ENCODE data around the gene DNAI1. TPM values are rescaled to one million over a fixed set of nuclear protein-coding genes. Genes with fewer than 3 reads are reported as not detected.

The DNAI1 gene
- total RNA-seq, 1 experiment from 2014 or later, result not detected

- H3K9ac ChIP-seq (ENCODE audit: low read length), result no peak overlapping the region
- TF ChIP-seq EZH2phosphoT487 (IDR thresholded peaks at IDR 0.05; ENCODE audit: borderline replicate concordance, low read length), result no peak
- no peak for TF ChIP-seq CTCF (conservative IDR thresholded peaks at IDR 0.05; ENCODE audit: low read depth, low read length)
- no peak for TF ChIP-seq EZH2 (IDR thresholded peaks at IDR 0.05; ENCODE audit: low read length, unreplicated experiment)
- DNase-seq, result no peak
- no peaks in the 10 kb centered on the region for H3K79me2 ChIP-seq (ENCODE audit: low read length)
- BruUV-seq (replicated peaks), result no TSS peak
- H3K9me3 ChIP-seq (ENCODE audit: low read length), result no peaks in the 10 kb centered on the region
- no peak overlapping the region for H3K4me2 ChIP-seq (ENCODE audit: low read length)
- no peak overlapping the region for H2AFZ ChIP-seq (ENCODE audit: low read length)
- CTCF ChIA-PET, result no interaction called here
- intact Hi-C loops (cut with micrococcal nuclease), result no loop called here
- H3F3A ChIP-seq (ENCODE audit: low read length, unreplicated experiment), result no peaks in the 10 kb centered on the region
- H4K20me1 ChIP-seq (ENCODE audit: low read length), result no peaks in the 10 kb centered on the region
- ATAC-seq, result no peak
- H3K4me3 ChIP-seq (ENCODE audit: low read length), result no peak overlapping the region
- no peaks in the 10 kb centered on the region for H3K9me2 ChIP-seq (replicated peaks; ENCODE audit: low read length)
- no peaks in the 10 kb centered on the region for H3K4me1 ChIP-seq (ENCODE audit: insufficient read depth, low read length)
- H3K27ac ChIP-seq (ENCODE audit: low read length), result no peak overlapping the region
- H3K27me3 ChIP-seq (ENCODE audit: low read length), result peaks cover 12% of the 10 kb centered on the region
- POLR2A ChIA-PET (ENCODE audit: unreplicated experiment), result no interaction called here
- no peaks in the 10 kb centered on the region for H3K36me3 ChIP-seq (ENCODE audit: low read depth, low read length)
Measured at GRCh38 chr9:34491596-34491995, 33.0 kb downstream of the DNAI1 start.

DNA sequence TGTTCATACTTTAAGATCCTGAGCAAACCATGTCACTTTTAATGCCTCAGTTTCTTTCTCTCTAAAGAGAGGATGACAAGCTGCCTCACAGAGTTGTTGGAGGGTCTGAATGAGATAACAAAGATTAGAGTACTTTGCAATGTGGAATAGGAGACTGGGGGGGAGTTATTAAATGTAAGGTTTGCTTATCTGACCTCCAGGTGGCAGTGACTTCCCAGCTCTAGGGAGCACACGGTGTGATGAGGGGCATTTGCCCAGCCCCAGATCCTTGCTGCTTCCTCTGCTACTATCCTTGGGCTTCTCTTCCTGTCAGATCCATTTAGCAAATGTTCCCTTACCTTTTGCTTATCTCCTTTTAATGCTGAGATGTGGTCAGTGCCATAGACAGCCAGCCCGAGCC, 33.4 kb downstream of the DNAI1 start:
- peaks cover 12% of the 10 kb centered on the region for H3K27me3 ChIP-seq (ENCODE audit: low read length)
- H3K9ac ChIP-seq (ENCODE audit: low read length), result no peak overlapping the region
- peak; percentile 37; the same call in 1 of the 2 replicates for TF ChIP-seq CTCF (conservative IDR thresholded peaks at IDR 0.05; ENCODE audit: low read depth, low read length)
- no peak for TF ChIP-seq EZH2 (IDR thresholded peaks at IDR 0.05; ENCODE audit: low read length, unreplicated experiment)
- H3K9me2 ChIP-seq (replicated peaks; ENCODE audit: low read length), result no peaks in the 10 kb centered on the region
- ChIA-PET CTCF (no interaction called here), POLR2A (ENCODE audit: unreplicated experiment) (no interaction called here)
- intact Hi-C loops (cut with micrococcal nuclease), result no loop called here
- no peaks in the 10 kb centered on the region for H3K9me3 ChIP-seq (ENCODE audit: low read length)
- no peak for ATAC-seq
- H3F3A ChIP-seq (ENCODE audit: low read length, unreplicated experiment), result no peaks in the 10 kb centered on the region
- no peak overlapping the region for H3K4me3 ChIP-seq (ENCODE audit: low read length)
- H3K4me2 ChIP-seq (ENCODE audit: low read length), result no peak overlapping the region
- H4K20me1 ChIP-seq (ENCODE audit: low read length), result no peaks in the 10 kb centered on the region
- H3K36me3 ChIP-seq (ENCODE audit: low read depth, low read length), result no peaks in the 10 kb centered on the region
- DNase-seq, result no peak
- no peak overlapping the region for H3K27ac ChIP-seq (ENCODE audit: low read length)
- H2AFZ ChIP-seq (ENCODE audit: low read length), result no peak overlapping the region
- no peaks in the 10 kb centered on the region for H3K79me2 ChIP-seq (ENCODE audit: low read length)
- BruUV-seq (replicated peaks), result no TSS peak
- H3K4me1 ChIP-seq (ENCODE audit: insufficient read depth, low read length), result no peaks in the 10 kb centered on the region

GRCh38 chr9:34493972-34494535, 35.4 kb downstream of the DNAI1 start:
- no peaks in the 10 kb centered on the region for H3K36me3 ChIP-seq (ENCODE audit: low read depth, low read length)
- DNase-seq (peak; percentile 34), ATAC-seq (no peak; the same call in 1 of the 2 replicates)
- no TSS peak for BruUV-seq (replicated peaks)
- H3K79me2 ChIP-seq (ENCODE audit: low read length), result no peaks in the 10 kb centered on the region
- H3K4me3 ChIP-seq (ENCODE audit: low read length), result no peak overlapping the region
- H3K9ac ChIP-seq (ENCODE audit: low read length), result no peak overlapping the region
- intact Hi-C loops (cut with micrococcal nuclease), result no loop called here
- H3K9me2 ChIP-seq (replicated peaks; ENCODE audit: low read length), result no peaks in the 10 kb centered on the region
- H4K20me1 ChIP-seq (ENCODE audit: low read length), result no peaks in the 10 kb centered on the region
- H3K27me3 ChIP-seq (ENCODE audit: low read length), result no peaks in the 10 kb centered on the region
- H3K4me2 ChIP-seq (ENCODE audit: low read length), result no peak overlapping the region
- no peaks in the 10 kb centered on the region for H3F3A ChIP-seq (ENCODE audit: low read length, unreplicated experiment)
- H2AFZ ChIP-seq (ENCODE audit: low read length), result no peak overlapping the region
- H3K4me1 ChIP-seq (ENCODE audit: insufficient read depth, low read length), result no peaks in the 10 kb centered on the region
- CTCF ChIA-PET, result no interaction called here
- no peaks in the 10 kb centered on the region for H3K9me3 ChIP-seq (ENCODE audit: low read length)
- POLR2A ChIA-PET (ENCODE audit: unreplicated experiment), result no interaction called here
- H3K27ac ChIP-seq (ENCODE audit: low read length), result no peak overlapping the region
- TF ChIP-seq CTCF (conservative IDR thresholded peaks at IDR 0.05; ENCODE audit: low read depth, low read length), result no peak
- no peak for TF ChIP-seq EZH2 (IDR thresholded peaks at IDR 0.05; ENCODE audit: low read length, unreplicated experiment)
- no peak for TF ChIP-seq EZH2phosphoT487 (IDR thresholded peaks at IDR 0.05; ENCODE audit: borderline replicate concordance, low read length)

All from PC-3 (cell line).